Mesothelial cell of epicardium (in vitro differentiated cells): Measurements from ENCODE around the gene MCF2L2. TPM values are rescaled to one million over a fixed set of nuclear protein-coding genes. Genes with fewer than 3 reads are reported as not detected.
"Not testable (repeated sequence)": the region's sequence is repeated elsewhere in the genome, so short reads cannot be mapped to it uniquely, and the experiment has no call there.

Experiments
- DNase-seq, 2 experiments: peaks; one replicate each; pipeline ENCODE4 v3.0.0; 2021; ENCODE audit warnings: low spot score in 2 of 2; ENCODE audit not compliant: unreplicated experiment in 2 of 2
- H3K27ac Mint-ChIP-seq: 2 replicates; pipeline ENCODE4 v1.8.0; 2021; ENCODE audit warnings: mixed read lengths
- H3K27me3 Mint-ChIP-seq: 2 replicates; pipeline ENCODE4 v1.8.0; 2021; ENCODE audit warnings: low read depth, mixed read lengths
- H3K36me3 Mint-ChIP-seq: 2 replicates; pipeline ENCODE4 v1.8.0; 2021; ENCODE audit warnings: mixed read lengths
- H3K4me1 Mint-ChIP-seq: 2 replicates; pipeline ENCODE4 v1.8.0; 2021; ENCODE audit warnings: mixed read lengths
- H3K4me3 Mint-ChIP-seq: 2 replicates; pipeline ENCODE4 v1.8.0; 2021; ENCODE audit warnings: mild to moderate bottlenecking, moderate library complexity, mixed read lengths
- H3K9me3 Mint-ChIP-seq: 2 replicates; pipeline ENCODE4 v1.8.0; 2021; ENCODE audit warnings: mixed read lengths
- CTCF ChIP-seq: fragments of 200-600 bp; sonication (generic); IDR thresholded peaks from one replicate; pipeline ENCODE4 v1.5.0; 2021; ENCODE audit warnings: antibody characterized with exemption; ENCODE audit not compliant: unreplicated experiment
- total RNA-seq: library from RNA; stranded (reverse); gene quantifications from 3 replicates; pipeline ENCODE4 v1.2.1, GENCODE V29; 2021

The MCF2L2 gene
- total RNA-seq, 1 donor from 2014 or later: 3.4 TPM

- peaks cover 3% of the 10 kb centered on the region for H3K27me3 Mint-ChIP-seq
- H3K27ac Mint-ChIP-seq: no peak overlapping the region
- H3K9me3 Mint-ChIP-seq: no peaks in the 10 kb centered on the region
- no peaks in the 10 kb centered on the region for H3K36me3 Mint-ChIP-seq
- TF ChIP-seq CTCF: no peak
- H3K4me3 Mint-ChIP-seq: no peak overlapping the region
- no peak for DNase-seq
- H3K4me1 Mint-ChIP-seq: peaks cover 6% of the 10 kb centered on the region
Observed at GRCh38 chr3:183472155-183472554, 43.7 kb upstream of the MCF2L2 start.

GRCh38 chr3:183468424-183468823 lies 40.0 kb upstream of the MCF2L2 start:
- Mint-ChIP-seq H3K27me3 (peaks cover 1% of the 10 kb centered on the region), H3K4me1 (peaks cover 4% of the 10 kb centered on the region), H3K36me3 (no peaks in the 10 kb centered on the region), H3K9me3 (no peaks in the 10 kb centered on the region), H3K4me3 (no peak overlapping the region), H3K27ac (no peak overlapping the region)
- no peak for TF ChIP-seq CTCF
- no peak for DNase-seq

- no peaks in the 10 kb centered on the region for H3K36me3 Mint-ChIP-seq
Observed at GRCh38 chr3:183466575-183466974, 38.2 kb upstream of the MCF2L2 start.

GRCh38 chr3:183465710-183466109 lies 37.3 kb upstream of the MCF2L2 start:
- not testable (repeated sequence) for H3K27me3 Mint-ChIP-seq, H3K4me3 Mint-ChIP-seq, H3K36me3 Mint-ChIP-seq, H3K27ac Mint-ChIP-seq, H3K9me3 Mint-ChIP-seq, DNase-seq, H3K4me1 Mint-ChIP-seq

More at GRCh38 chr3:183466575-183466974, 38.2 kb upstream of the MCF2L2 start:
- no peak for TF ChIP-seq CTCF
- no peak for DNase-seq
- Mint-ChIP-seq H3K9me3 (no peaks in the 10 kb centered on the region), H3K4me3 (no peak overlapping the region), H3K4me1 (peaks cover 4% of the 10 kb centered on the region), H3K27me3 (peaks cover 1% of the 10 kb centered on the region), H3K27ac (no peak overlapping the region)

- Mint-ChIP-seq H3K4me3 (no peak overlapping the region), H3K9me3 (peaks cover 8% of the 10 kb centered on the region), H3K27me3 (peaks cover 1% of the 10 kb centered on the region), H3K27ac (no peak overlapping the region), H3K4me1 (peaks cover 4% of the 10 kb centered on the region), H3K36me3 (no peaks in the 10 kb centered on the region)
- TF ChIP-seq CTCF: no peak
- no peak for DNase-seq
Observed at GRCh38 chr3:183464480-183464879, 36.1 kb upstream of the MCF2L2 start.

- H3K27me3 Mint-ChIP-seq: no peaks in the 10 kb centered on the region
- peaks cover 8% of the 10 kb centered on the region for H3K9me3 Mint-ChIP-seq
- no peak overlapping the region for H3K4me3 Mint-ChIP-seq
- H3K36me3 Mint-ChIP-seq: peaks cover 9% of the 10 kb centered on the region
- TF ChIP-seq CTCF: no peak
- no peak for DNase-seq
- no peak overlapping the region for H3K27ac Mint-ChIP-seq
- H3K4me1 Mint-ChIP-seq: no peaks in the 10 kb centered on the region
Observed at GRCh38 chr3:183460081-183461055, 31.9 kb upstream of the MCF2L2 start.
